MCF 10A (cell line): ENCODE results near the gene OVOL3. TPM values are rescaled to one million over a fixed set of nuclear protein-coding genes. Genes with fewer than 3 reads are reported as not detected.
"Not testable (repeated sequence)": the region's sequence is repeated elsewhere in the genome, so short reads cannot be mapped to it uniquely, and the experiment has no call there.

ENCODE experiments used
- BruUV-seq: library from RNA; stranded (reverse); fragments of 400-500 nt; replicated peaks from 2 replicates; lab custom pipeline; 2021; lab: Mats Ljungman, UMichigan
- CTCF ChIA-PET: fragments of 300-600 bp; sonication (Branson Sonifier 250); formaldehyde crosslinking; extraction: SDS; loops from one replicate; lab custom pipeline; 2021; ENCODE audit warnings: antibody characterized with exemption, inconsistent platforms; lab: Yijun Ruan, JAX
- POLR2A ChIA-PET: fragments of 300-600, 350-650 bp; sonication (Branson Sonifier 250); formaldehyde crosslinking; extraction: SDS; loops from one replicate; lab custom pipeline; 2020; ENCODE audit warnings: antibody characterized with exemption, inconsistent platforms; lab: Yijun Ruan, JAX
- DNase-seq: peaks from one replicate; pipeline ENCODE4 v3.0.0-alpha.2; 2018; ENCODE audit not compliant: unreplicated experiment
- H3K27ac Mint-ChIP-seq: one replicate; pipeline ENCODE4 v1.8.0; 2022; ENCODE audit warnings: mild to moderate bottlenecking, low read depth, mixed read lengths; ENCODE audit not compliant: unreplicated experiment
- H3K27me3 Mint-ChIP-seq: one replicate; pipeline ENCODE4 v1.8.0; 2022; ENCODE audit warnings: mixed read lengths; ENCODE audit not compliant: insufficient read depth, unreplicated experiment
- H3K36me3 Mint-ChIP-seq: one replicate; pipeline ENCODE4 v1.8.0; 2022; ENCODE audit warnings: mild to moderate bottlenecking, moderate library complexity, mixed read lengths; ENCODE audit not compliant: insufficient read depth, unreplicated experiment
- H3K4me1 Mint-ChIP-seq: one replicate; pipeline ENCODE4 v1.8.0; 2022; ENCODE audit warnings: mixed read lengths; ENCODE audit not compliant: insufficient read depth, unreplicated experiment
- H3K4me3 Mint-ChIP-seq: one replicate; pipeline ENCODE4 v1.8.0; 2022; ENCODE audit warnings: mild to moderate bottlenecking, moderate library complexity, mixed read lengths; ENCODE audit not compliant: unreplicated experiment
- H3K9me3 Mint-ChIP-seq: one replicate; pipeline ENCODE4 v1.8.0; 2022; ENCODE audit warnings: mixed read lengths; ENCODE audit not compliant: unreplicated experiment
- CTCF ChIP-seq: fragments of 200-600 bp; IDR thresholded peaks from one replicate; pipeline ENCODE4 v1.8.0; 2022; ENCODE audit warnings: antibody characterized with exemption, mild to moderate bottlenecking; ENCODE audit not compliant: unreplicated experiment
- intact Hi-C: fragments of 100-400 bp; cut with micrococcal nuclease; formaldehyde crosslinking; loops from 2 replicates; pipeline ENCODE4 v1.14.1; 2022
- total RNA-seq: library from RNA; stranded (reverse); gene quantifications from 2 replicates; pipeline ENCODE4 v1.2.3, GENCODE V29; 2022

The OVOL3 gene
- total RNA-seq, 1 experiment from 2014 or later, result not detected

- CTCF ChIA-PET, result interaction anchor here (0.6 to 1.1 kb wide), 4 partner anchors 8 to 263 kb away, joined by 3 to 4 read pairs (median 3); no protein-coding TSS in a partner anchor
- intact Hi-C loops, result no loop called here
- no peak for DNase-seq
- TF ChIP-seq CTCF, result no peak
- no peaks in the 10 kb centered on the region for H3K9me3 Mint-ChIP-seq
- BruUV-seq, result no TSS peak
- POLR2A ChIA-PET, result no interaction called here
- peaks cover 16% of the 10 kb centered on the region for H3K4me1 Mint-ChIP-seq
- no peaks in the 10 kb centered on the region for H3K27me3 Mint-ChIP-seq
- no peak overlapping the region for H3K4me3 Mint-ChIP-seq
- H3K27ac Mint-ChIP-seq, result no peak overlapping the region
- H3K36me3 Mint-ChIP-seq, result peaks cover 14% of the 10 kb centered on the region
Measured at GRCh38 chr19:36067681-36068080, 43.3 kb upstream of the OVOL3 start.

GRCh38 chr19:36068810-36069499, 42.0 kb upstream of the OVOL3 start:
- H3K4me3 Mint-ChIP-seq, intact Hi-C loops: not testable (repeated sequence)

DNA sequence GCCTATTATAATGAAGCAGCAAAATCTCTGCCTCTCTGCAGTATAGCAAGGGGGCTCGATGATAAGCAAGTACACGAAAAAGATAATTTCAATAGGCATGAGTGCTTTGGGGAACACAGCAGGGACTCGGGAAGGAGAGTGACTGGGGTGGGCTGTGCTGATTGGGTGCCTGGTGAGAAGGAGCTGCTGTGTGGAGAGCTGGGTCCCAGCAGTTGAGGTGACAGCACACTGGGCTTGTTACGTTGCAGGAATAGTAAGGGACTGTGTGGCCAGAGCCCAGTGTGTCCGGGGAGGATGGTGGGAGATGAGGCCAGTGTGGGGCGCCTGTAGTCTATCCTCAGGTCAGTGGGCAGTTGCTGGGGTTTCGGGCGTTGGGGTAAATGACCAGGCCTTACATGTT, 38.9 kb upstream of the OVOL3 start:
- Mint-ChIP-seq H3K4me3 (no peak overlapping the region), H3K9me3 (no peaks in the 10 kb centered on the region), H3K4me1 (peaks cover 16% of the 10 kb centered on the region), H3K27me3 (no peaks in the 10 kb centered on the region), H3K27ac (no peak overlapping the region), H3K36me3 (peaks cover 9% of the 10 kb centered on the region)
- intact Hi-C loops, result no loop called here
- CTCF ChIA-PET, result interaction anchor here (0.5 kb wide), 1 partner anchor 201 kb away, joined by 4 read pairs; no protein-coding TSS in a partner anchor
- no peak for TF ChIP-seq CTCF
- BruUV-seq, result no TSS peak
- POLR2A ChIA-PET, result no interaction called here
- DNase-seq, result no peak

More at GRCh38 chr19:36068810-36069499, 42.0 kb upstream of the OVOL3 start:
- Mint-ChIP-seq H3K36me3 (peaks cover 14% of the 10 kb centered on the region), H3K4me1 (peaks cover 16% of the 10 kb centered on the region)
- CTCF ChIA-PET, H3K27me3 Mint-ChIP-seq, H3K9me3 Mint-ChIP-seq, POLR2A ChIA-PET, DNase-seq, H3K27ac Mint-ChIP-seq, BruUV-seq: not testable (repeated sequence)

GRCh38 chr19:36073121-36073876, 37.6 kb upstream of the OVOL3 start:
- TF ChIP-seq CTCF, result no peak
- Mint-ChIP-seq H3K27ac (no peak overlapping the region), H3K4me3 (no peak overlapping the region), H3K36me3 (peaks cover 16% of the 10 kb centered on the region), H3K4me1 (peaks cover 16% of the 10 kb centered on the region), H3K9me3 (no peaks in the 10 kb centered on the region), H3K27me3 (no peaks in the 10 kb centered on the region)
- CTCF ChIA-PET, result interaction anchor here (0.7 to 0.8 kb wide), 2 partner anchors 117 to 849 kb away, joined by 3 to 5 read pairs; no protein-coding TSS in a partner anchor
- DNase-seq, result no peak
- no TSS peak for BruUV-seq
- POLR2A ChIA-PET, result no interaction called here
- intact Hi-C loops, result no loop called here
